HepG2 (cell line): Measurements from ENCODE around the gene MAP1LC3A. TPM values are rescaled to one million over a fixed set of nuclear protein-coding genes. Genes with fewer than 3 reads are reported as not detected.
A peak's percentile ranks its signal among the peaks of the same experiment; 100 is the strongest.

Experiments
- ATAC-seq: fragments of 200-7000 bp; cut with Tn5 transposase; 3 replicates; pipeline ENCODE4 v1.9.1; 2020; ENCODE audit warnings: mild to moderate bottlenecking, moderate library complexity
- BruUV-seq: library from RNA; stranded (reverse); fragments of 400-500 nt; replicated peaks from 2 replicates; lab custom pipeline; 2021; lab: Mats Ljungman, UMichigan
- CTCF ChIA-PET: fragments of 300-600 bp; formaldehyde crosslinking; extraction: SDS; loops from one replicate; lab custom pipeline; 2021; ENCODE audit warnings: low total read pairs, inconsistent platforms, low intra/inter-chr PET ratio; lab: Yijun Ruan, JAX
- POLR2A ChIA-PET: fragments of 350-600 bp; sonication (Branson Sonifier 250); formaldehyde crosslinking; loops from one replicate; lab custom pipeline; 2020; ENCODE audit warnings: antibody characterized with exemption, inconsistent platforms; lab: Yijun Ruan, JAX
- DNase-seq: peaks from one replicate; pipeline ENCODE4 v3.0.0-alpha.2; 2015; ENCODE audit warnings: low spot score
- FAIRE-seq: peaks from 3 replicates; lab custom pipeline; 2011; peaks lifted over from hg19 to GRCh38; lab: Jason Lieb, UNC
- H2AFZ ChIP-seq: one replicate; pipeline ENCODE4 v1.6.1; 2011; ENCODE audit warnings: low read length, inconsistent platforms
- H3K27ac ChIP-seq: fragments of 300-600 bp; 3 replicates; pipeline ENCODE4 v1.8.0; 2011; ENCODE audit warnings: mixed run types, mild to moderate bottlenecking, mixed read lengths, low read length, inconsistent platforms; ENCODE audit not compliant: insufficient read depth; ENCODE audit errors: extremely low read length
- H3K27me3 ChIP-seq, 2 experiments: fragments of 200-600 bp in 1 of 2; 2 replicates in 1 of 2; 3 replicates in 1 of 2; pipeline versions ENCODE4 v1.6.0 to v1.8.0; 2011; ENCODE audit warnings: low read length in 2 of 2, mild to moderate bottlenecking in 2 of 2, moderate library complexity in 2 of 2, inconsistent platforms in 1 of 2; ENCODE audit not compliant: insufficient read depth in 2 of 2, control insufficient read depth in 1 of 2
- H3K36me3 ChIP-seq, 2 experiments: fragments of 200-600 bp in 1 of 2; replicated peaks in 1 of 2; 2 replicates in 1 of 2; 3 replicates in 1 of 2; pipeline versions ENCODE4 v1.5.1 to v1.8.0; 2011; ENCODE audit warnings: low read length in 2 of 2, inconsistent platforms in 1 of 2; ENCODE audit not compliant: insufficient read depth in 2 of 2, control insufficient read depth in 1 of 2
- H3K4me1 ChIP-seq: 2 replicates; pipeline ENCODE4 v1.5.1; 2012; ENCODE audit warnings: low read length, inconsistent platforms; ENCODE audit not compliant: insufficient read depth
- H3K4me2 ChIP-seq: 2 replicates; pipeline ENCODE4 v1.6.0; 2011; ENCODE audit warnings: low read depth, low read length, inconsistent platforms
- H3K4me3 ChIP-seq, 3 experiments: fragments of 200-600 bp in 1 of 3; sonication (generic), shearing (Covaris generic) in 1 of 3; replicated peaks in 1 of 3; 2 replicates each; pipeline ENCODE4 v1.5.1; 2011 to 2016; ENCODE audit warnings: low read length in 3 of 3, inconsistent platforms in 2 of 3, low read depth in 2 of 3, mild to moderate bottlenecking in 2 of 3, control low read depth in 1 of 3, mixed read lengths in 1 of 3; ENCODE audit not compliant: insufficient read depth in 1 of 3
- H3K79me2 ChIP-seq: one replicate; pipeline ENCODE4 v1.6.1; 2011; ENCODE audit warnings: low read length, inconsistent platforms; ENCODE audit not compliant: insufficient read depth
- H3K9ac ChIP-seq: 2 replicates; pipeline ENCODE4 v1.6.0; 2011; ENCODE audit warnings: mild to moderate bottlenecking, low read depth, low read length, inconsistent platforms; ENCODE audit not compliant: insufficient read depth
- H3K9me3 ChIP-seq: 2 replicates; pipeline ENCODE4 v1.5.1; 2012; ENCODE audit warnings: mild to moderate bottlenecking, low read length
- H4K20me1 ChIP-seq: 2 replicates; pipeline ENCODE4 v1.6.0; 2011; ENCODE audit warnings: inconsistent platforms, mild to moderate bottlenecking, low read length, moderate library complexity; ENCODE audit not compliant: insufficient read depth
- BRD4 ChIP-seq: sonication (generic); formaldehyde crosslinking; IDR thresholded peaks from 2 replicates; pipeline ENCODE4 v1.4.0; 2020; ENCODE audit warnings: missing genetic modification reagents
- ELF1 ChIP-seq: sonication (generic); formaldehyde crosslinking; IDR thresholded peaks from 2 replicates; pipeline ENCODE4 v1.4.0; 2020; ENCODE audit warnings: missing genetic modification reagents
- HMG20A ChIP-seq: IDR thresholded peaks from 2 replicates; pipeline ENCODE4 v1.6.1; 2016; ENCODE audit warnings: borderline replicate concordance
- RARA ChIP-seq: IDR thresholded peaks from 2 replicates; pipeline ENCODE4 v1.6.1; 2016; ENCODE audit warnings: missing genetic modification reagents, missing compliant biosample characterization
- RARG ChIP-seq: sonication (generic); formaldehyde crosslinking; IDR thresholded peaks from 2 replicates; pipeline ENCODE4 v1.4.0; 2020; ENCODE audit warnings: low read depth, mild to moderate bottlenecking, missing genetic modification reagents
- SP5 ChIP-seq: IDR thresholded peaks from 2 replicates; pipeline ENCODE4 v1.6.1; 2016; ENCODE audit warnings: low read depth, borderline replicate concordance
- TEAD3 ChIP-seq: optimal IDR thresholded peaks from 2 replicates; pipeline ENCODE3; 2016; ENCODE audit warnings: borderline replicate concordance
- ZFP36 ChIP-seq: fragments of 150-350 bp; IDR thresholded peaks from 2 replicates; pipeline ENCODE4 v1.6.1; 2018; ENCODE audit warnings: borderline replicate concordance, low read length, low read depth; ENCODE audit not compliant: partially characterized antibody
- ZNF567 ChIP-seq: sonication (generic); formaldehyde crosslinking; IDR thresholded peaks from 2 replicates; pipeline ENCODE4 v1.8.1; 2023; ENCODE audit warnings: mild to moderate bottlenecking, missing genetic modification reagents, borderline replicate concordance
- ZNF749 ChIP-seq: sonication (generic); formaldehyde crosslinking; IDR thresholded peaks from 2 replicates; pipeline ENCODE4 v1.8.0; 2022; ENCODE audit warnings: mild to moderate bottlenecking, missing genetic modification reagents, moderate library complexity, borderline replicate concordance
- WGBS: methylation state at CpG from one replicate; pipeline ENCODE4 v1.1.6; 2017; ENCODE audit warnings: low lambda C conversion rate; 5-methylcytosine and 5-hydroxymethylcytosine counted together
- in situ Hi-C: cut with HindIII; loops from 2 replicates; pipeline ENCODE4 v1.10.0; 2017; ENCODE audit warnings: low pct_unique_long_range_greater_than_20kb; ENCODE audit not compliant: extremely low pct_ligation_motif_present
- intact Hi-C: fragments of 100-400 bp; cut with micrococcal nuclease; formaldehyde crosslinking; loops from one replicate; pipeline ENCODE4 v1.10.0; 2022; ENCODE audit not compliant: unreplicated experiment
- polyA plus RNA-seq, 8 experiments: library from polyadenylated mRNA; depleted of rRNA in 3 of 8; stranded (reverse) in 7 of 8; unstranded in 1 of 8; fragments of >200 nt; fragmentation: Illumina TruSeq in 4 of 8; extraction: Trizol in 4 of 8; gene quantifications; 2 replicates each; pipeline versions ENCODE4 v1.2.1 to v1.2.3, GENCODE V29; 2011 to 2016; ENCODE audit warnings: low read depth in 4 of 8, missing spikeins in 1 of 8, mixed read lengths in 1 of 8; ENCODE audit not compliant: insufficient read depth in 1 of 8
- total RNA-seq, 5 experiments: library from RNA; depleted of rRNA; stranded (reverse); fragments of >200 nt; fragmentation: Illumina TruSeq; extraction: Trizol; gene quantifications; 2 replicates each; pipeline ENCODE4 v1.2.3, GENCODE V29; 2016; ENCODE audit warnings: low read depth in 1 of 5
- TF ChIP-seq, protein P1 (sequence below): IDR thresholded peaks from 2 replicates; pipeline ENCODE4 v1.6.1; 2016; ENCODE audit warnings: mild to moderate bottlenecking
- TF ChIP-seq, protein P2 (sequence below), 2 experiments: fragments of 450-650 bp in 1 of 2; sonication (generic) in 1 of 2; formaldehyde crosslinking in 1 of 2; IDR thresholded peaks; 2 replicates each; pipeline versions ENCODE4 v1.6.1 to v1.8.0; 2016 to 2022; ENCODE audit warnings: antibody characterized with exemption in 1 of 2, mild to moderate bottlenecking in 1 of 2, missing genetic modification reagents in 1 of 2
- TF ChIP-seq, protein P3 (sequence below): sonication (generic); formaldehyde crosslinking; IDR thresholded peaks from 2 replicates; pipeline ENCODE4 v1.8.1; 2023; ENCODE audit warnings: mild to moderate bottlenecking, missing genetic modification reagents

The MAP1LC3A gene
- total and polyA plus RNA-seq, 2 of the 13 experiments (the other 11 are each of a cell fraction or from before 2014, with no cell fraction given), result not detected

DNA sequence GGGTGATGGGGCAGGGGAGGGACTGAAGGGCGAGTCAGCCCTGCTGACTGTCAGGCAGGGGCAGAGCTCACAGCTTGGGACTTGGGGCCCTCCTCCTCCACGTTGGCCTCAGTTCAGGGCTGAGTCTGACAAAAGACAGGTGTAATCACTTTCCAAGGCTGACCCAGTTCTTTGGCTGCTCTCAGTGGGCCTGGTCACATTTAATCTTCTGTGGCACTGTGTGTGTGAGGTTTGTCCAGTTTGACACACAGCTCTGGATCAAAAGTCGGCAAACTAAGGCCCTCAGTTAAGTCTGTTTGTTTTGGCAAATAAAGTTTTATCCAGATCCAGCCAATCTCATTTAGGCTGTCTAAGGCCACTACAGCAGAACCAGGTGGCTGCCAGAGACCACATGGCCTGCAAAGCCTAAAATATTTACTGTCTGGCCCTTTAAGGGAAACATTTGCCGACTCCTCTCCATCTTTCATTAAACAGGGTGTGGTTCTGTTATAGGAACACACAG, 5.1 kb upstream of the MAP1LC3A start:
- FAIRE-seq, result no peak
- H3K27ac ChIP-seq, result no peak overlapping the region
- H2AFZ ChIP-seq, result no peak overlapping the region
- ChIA-PET CTCF (no interaction called here), POLR2A (no interaction called here)
- ATAC-seq, result peak; percentile 47
- H3K4me1 ChIP-seq, result peaks cover 24% of the 10 kb centered on the region
- in situ Hi-C loops (no loop called here), intact Hi-C loops (no loop called here)
- H3K4me2 ChIP-seq, result peak overlapping the region; percentile 5; the same call in 1 of the 2 replicates
- BruUV-seq, result no TSS peak
- no peak overlapping the region for H3K9ac ChIP-seq
- WGBS, result 11% methylated on average over 4 of the region's 4 CpGs
- no peaks in the 10 kb centered on the region for H3K36me3 ChIP-seq
- no peaks in the 10 kb centered on the region for H3K9me3 ChIP-seq
- H3K4me3 ChIP-seq, result no peak overlapping the region
- no peaks in the 10 kb centered on the region for H4K20me1 ChIP-seq
- DNase-seq, result no peak
- H3K79me2 ChIP-seq, result no peaks in the 10 kb centered on the region
- H3K27me3 ChIP-seq, result no peaks in the 10 kb centered on the region
- TF ChIP-seq RARG (no peak), ZFP36 (peak; percentile 74), SP5 (CRISPR knock-in tag) (0 out of 2 replicates have a peak, but pooled peaks have one; percentile 9), ZNF749 (CRISPR knock-in tag) (no peak), ZNF567 (CRISPR knock-in tag) (no peak), HMG20A (CRISPR knock-in tag) (no peak), RARA (CRISPR knock-in tag) (0 out of 2 replicates have a peak, but pooled peaks have one; percentile 13), ELF1 (CRISPR knock-in tag) (no peak), BRD4 (CRISPR knock-in tag) (no peak), TEAD3 (peak; percentile 10)
- TF ChIP-seq, protein P1, sequence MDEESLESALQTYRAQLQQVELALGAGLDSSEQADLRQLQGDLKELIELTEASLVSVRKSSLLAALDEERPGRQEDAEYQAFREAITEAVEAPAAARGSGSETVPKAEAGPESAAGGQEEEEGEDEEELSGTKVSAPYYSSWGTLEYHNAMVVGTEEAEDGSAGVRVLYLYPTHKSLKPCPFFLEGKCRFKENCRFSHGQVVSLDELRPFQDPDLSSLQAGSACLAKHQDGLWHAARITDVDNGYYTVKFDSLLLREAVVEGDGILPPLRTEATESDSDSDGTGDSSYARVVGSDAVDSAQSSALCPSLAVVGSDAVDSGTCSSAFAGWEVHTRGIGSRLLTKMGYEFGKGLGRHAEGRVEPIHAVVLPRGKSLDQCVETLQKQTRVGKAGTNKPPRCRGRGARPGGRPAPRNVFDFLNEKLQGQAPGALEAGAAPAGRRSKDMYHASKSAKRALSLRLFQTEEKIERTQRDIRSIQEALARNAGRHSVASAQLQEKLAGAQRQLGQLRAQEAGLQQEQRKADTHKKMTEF (CRISPR knock-in tag), result no peak
- TF ChIP-seq, protein P2, sequence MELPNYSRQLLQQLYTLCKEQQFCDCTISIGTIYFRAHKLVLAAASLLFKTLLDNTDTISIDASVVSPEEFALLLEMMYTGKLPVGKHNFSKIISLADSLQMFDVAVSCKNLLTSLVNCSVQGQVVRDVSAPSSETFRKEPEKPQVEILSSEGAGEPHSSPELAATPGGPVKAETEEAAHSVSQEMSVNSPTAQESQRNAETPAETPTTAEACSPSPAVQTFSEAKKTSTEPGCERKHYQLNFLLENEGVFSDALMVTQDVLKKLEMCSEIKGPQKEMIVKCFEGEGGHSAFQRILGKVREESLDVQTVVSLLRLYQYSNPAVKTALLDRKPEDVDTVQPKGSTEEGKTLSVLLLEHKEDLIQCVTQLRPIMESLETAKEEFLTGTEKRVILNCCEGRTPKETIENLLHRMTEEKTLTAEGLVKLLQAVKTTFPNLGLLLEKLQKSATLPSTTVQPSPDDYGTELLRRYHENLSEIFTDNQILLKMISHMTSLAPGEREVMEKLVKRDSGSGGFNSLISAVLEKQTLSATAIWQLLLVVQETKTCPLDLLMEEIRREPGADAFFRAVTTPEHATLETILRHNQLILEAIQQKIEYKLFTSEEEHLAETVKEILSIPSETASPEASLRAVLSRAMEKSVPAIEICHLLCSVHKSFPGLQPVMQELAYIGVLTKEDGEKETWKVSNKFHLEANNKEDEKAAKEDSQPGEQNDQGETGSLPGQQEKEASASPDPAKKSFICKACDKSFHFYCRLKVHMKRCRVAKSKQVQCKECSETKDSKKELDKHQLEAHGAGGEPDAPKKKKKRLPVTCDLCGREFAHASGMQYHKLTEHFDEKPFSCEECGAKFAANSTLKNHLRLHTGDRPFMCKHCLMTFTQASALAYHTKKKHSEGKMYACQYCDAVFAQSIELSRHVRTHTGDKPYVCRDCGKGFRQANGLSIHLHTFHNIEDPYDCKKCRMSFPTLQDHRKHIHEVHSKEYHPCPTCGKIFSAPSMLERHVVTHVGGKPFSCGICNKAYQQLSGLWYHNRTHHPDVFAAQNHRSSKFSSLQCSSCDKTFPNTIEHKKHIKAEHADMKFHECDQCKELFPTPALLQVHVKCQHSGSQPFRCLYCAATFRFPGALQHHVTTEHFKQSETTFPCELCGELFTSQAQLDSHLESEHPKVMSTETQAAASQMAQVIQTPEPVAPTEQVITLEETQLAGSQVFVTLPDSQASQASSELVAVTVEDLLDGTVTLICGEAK (IDR thresholded peaks at IDR 0.05), result 0 out of 2 replicates have a peak, but pooled peaks have one; percentile 20
- TF ChIP-seq, protein P2 (CRISPR knock-in tag; IDR thresholded peaks at IDR 0.05), result peak; percentile 93
- TF ChIP-seq, protein P3, sequence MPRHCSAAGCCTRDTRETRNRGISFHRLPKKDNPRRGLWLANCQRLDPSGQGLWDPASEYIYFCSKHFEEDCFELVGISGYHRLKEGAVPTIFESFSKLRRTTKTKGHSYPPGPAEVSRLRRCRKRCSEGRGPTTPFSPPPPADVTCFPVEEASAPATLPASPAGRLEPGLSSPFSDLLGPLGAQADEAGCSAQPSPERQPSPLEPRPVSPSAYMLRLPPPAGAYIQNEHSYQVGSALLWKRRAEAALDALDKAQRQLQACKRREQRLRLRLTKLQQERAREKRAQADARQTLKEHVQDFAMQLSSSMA (CRISPR knock-in tag), result 0 out of 2 replicates have a peak, but pooled peaks have one; percentile 51
